ENCODE data around the gene LMO7.

DNA sequence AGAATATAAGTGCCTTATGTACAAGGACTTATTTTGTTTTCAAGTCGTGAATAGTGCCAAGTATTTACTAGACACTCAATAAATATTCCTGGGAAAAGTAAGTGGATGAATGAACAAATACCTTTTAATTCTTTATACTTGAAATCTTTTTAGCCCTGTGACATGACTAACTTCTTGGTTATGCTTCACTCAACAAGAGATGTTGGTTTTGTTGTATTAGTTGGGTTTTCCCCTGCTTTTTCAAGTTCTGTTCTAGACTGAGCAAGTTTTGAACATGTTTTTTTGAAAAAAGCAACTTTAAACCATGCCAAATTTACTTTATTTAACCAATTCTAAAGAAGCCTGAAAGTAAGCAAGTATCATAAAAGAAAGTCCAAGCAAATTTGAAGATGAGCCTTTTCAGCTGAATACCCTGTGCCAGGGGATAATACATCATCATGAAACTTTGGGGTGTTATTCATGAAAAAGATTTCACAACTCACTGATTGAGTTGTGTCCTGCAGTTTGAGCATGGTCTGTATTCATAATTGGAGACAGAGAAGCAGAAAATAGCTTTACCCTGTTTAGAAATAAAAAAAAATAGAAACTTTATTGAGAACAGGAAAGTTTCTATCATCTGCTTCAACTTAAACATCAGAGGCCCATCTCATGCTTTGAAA is 11.1 kb downstream of the LMO7 start:
- TF ChIP-seq, protein P1, sequence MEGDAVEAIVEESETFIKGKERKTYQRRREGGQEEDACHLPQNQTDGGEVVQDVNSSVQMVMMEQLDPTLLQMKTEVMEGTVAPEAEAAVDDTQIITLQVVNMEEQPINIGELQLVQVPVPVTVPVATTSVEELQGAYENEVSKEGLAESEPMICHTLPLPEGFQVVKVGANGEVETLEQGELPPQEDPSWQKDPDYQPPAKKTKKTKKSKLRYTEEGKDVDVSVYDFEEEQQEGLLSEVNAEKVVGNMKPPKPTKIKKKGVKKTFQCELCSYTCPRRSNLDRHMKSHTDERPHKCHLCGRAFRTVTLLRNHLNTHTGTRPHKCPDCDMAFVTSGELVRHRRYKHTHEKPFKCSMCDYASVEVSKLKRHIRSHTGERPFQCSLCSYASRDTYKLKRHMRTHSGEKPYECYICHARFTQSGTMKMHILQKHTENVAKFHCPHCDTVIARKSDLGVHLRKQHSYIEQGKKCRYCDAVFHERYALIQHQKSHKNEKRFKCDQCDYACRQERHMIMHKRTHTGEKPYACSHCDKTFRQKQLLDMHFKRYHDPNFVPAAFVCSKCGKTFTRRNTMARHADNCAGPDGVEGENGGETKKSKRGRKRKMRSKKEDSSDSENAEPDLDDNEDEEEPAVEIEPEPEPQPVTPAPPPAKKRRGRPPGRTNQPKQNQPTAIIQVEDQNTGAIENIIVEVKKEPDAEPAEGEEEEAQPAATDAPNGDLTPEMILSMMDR (IDR thresholded peaks at IDR 0.05): no peak
- TF ChIP-seq EZH2phosphoT487 (IDR thresholded peaks at IDR 0.05) (no peak), EZH2 (IDR thresholded peaks at IDR 0.05) (no peak)
